ENCODE results near the gene ALKBH5. TPM values are rescaled to one million over a fixed set of nuclear protein-coding genes. Genes with fewer than 3 reads are reported as not detected.

The ALKBH5 gene
- total and polyA plus RNA-seq, 9 of the 15 experiments (the other 6 are each of a cell fraction or from before 2014, with no cell fraction given), result 11.4 to 70.0 (median 47.4) TPM

DNA sequence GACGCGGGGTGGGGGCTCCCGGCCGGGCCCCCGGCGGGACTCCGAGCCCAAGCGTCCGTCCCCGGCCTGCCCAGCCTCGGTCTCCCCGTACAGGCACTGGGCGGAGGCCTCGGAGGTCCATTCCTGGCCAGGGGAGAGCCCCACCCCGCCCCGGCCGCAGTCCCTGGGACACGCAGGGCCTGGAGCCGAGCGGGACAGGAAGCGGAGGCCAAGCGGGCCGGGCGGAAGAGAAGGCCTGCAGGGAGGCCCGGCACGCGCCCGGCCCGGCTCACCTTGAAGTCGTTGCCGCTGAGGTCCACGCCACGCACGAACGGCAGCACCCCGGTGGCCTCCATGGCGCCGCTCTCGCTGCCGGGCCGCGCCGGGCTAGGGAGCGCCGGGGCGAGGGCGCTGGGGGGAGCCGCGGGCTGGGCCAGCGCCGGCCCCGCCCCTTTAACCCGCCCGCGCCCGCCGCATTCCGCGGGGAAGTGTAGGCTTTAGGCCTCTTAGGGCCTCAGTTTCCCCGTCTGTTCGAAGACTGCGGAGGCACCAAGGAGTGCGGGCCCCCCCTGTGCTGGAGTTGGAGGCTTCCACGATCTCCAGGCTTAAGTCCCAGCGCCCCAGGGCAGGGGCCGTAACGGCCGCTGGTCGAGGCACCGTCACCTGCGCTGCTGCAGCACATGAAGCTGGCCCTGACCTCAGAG, 74.9 kb downstream of the ALKBH5 start, which contains the start of gene FLII (continued):
- TF ChIP-seq ZNF121 (CRISPR knock-in tag; conservative IDR thresholded peaks at IDR 0.05) (no peak), U2AF1 (optimal IDR thresholded peaks at IDR 0.05; ENCODE audit: low read depth, low read length) (no peak), SRF (CRISPR knock-in tag; IDR thresholded peaks at IDR 0.05) (no peak), KLF6 (CRISPR knock-in tag; IDR thresholded peaks at IDR 0.05; ENCODE audit: borderline replicate concordance) (no peak), SIN3B (IDR thresholded peaks at IDR 0.05; ENCODE audit: low read depth) (0 out of 2 replicates have a peak, but pooled peaks have one; percentile 46), CSDE1 (IDR thresholded peaks at IDR 0.05) (no peak), KDM5B (IDR thresholded peaks at IDR 0.05; ENCODE audit: insufficient replicate concordance, low read depth, low read length) (peak; percentile 43), PCBP2 (IDR thresholded peaks at IDR 0.05; ENCODE audit: low read depth, low read length, poor library complexity, severe bottlenecking) (no peak), ZNF324 (CRISPR knock-in tag; IDR thresholded peaks at IDR 0.05) (no peak), ZNF253 (CRISPR knock-in tag; conservative IDR thresholded peaks at IDR 0.05) (no peak), THRAP3 (IDR thresholded peaks at IDR 0.05; ENCODE audit: borderline replicate concordance) (no peak), ZNF41 (CRISPR knock-in tag; conservative IDR thresholded peaks at IDR 0.05) (no peak), ARNT (IDR thresholded peaks at IDR 0.05) (no peak), ZNF263 (CRISPR knock-in tag; IDR thresholded peaks at IDR 0.05; ENCODE audit: borderline replicate concordance) (no peak), RNF2 (IDR thresholded peaks at IDR 0.05) (no peak), ZC3H4 (CRISPR knock-in tag; IDR thresholded peaks at IDR 0.05; ENCODE audit: borderline replicate concordance) (no peak), ZNF583 (CRISPR knock-in tag; IDR thresholded peaks at IDR 0.05) (no peak), TBL1XR1 (IDR thresholded peaks at IDR 0.05; ENCODE audit: low read length in 2 of 2) (no peak), SRSF7 (optimal IDR thresholded peaks at IDR 0.05; ENCODE audit: low read depth, low read length) (no peak), EGR1 (conservative IDR thresholded peaks at IDR 0.05) (no peak)
- TF ChIP-seq, protein P1, sequence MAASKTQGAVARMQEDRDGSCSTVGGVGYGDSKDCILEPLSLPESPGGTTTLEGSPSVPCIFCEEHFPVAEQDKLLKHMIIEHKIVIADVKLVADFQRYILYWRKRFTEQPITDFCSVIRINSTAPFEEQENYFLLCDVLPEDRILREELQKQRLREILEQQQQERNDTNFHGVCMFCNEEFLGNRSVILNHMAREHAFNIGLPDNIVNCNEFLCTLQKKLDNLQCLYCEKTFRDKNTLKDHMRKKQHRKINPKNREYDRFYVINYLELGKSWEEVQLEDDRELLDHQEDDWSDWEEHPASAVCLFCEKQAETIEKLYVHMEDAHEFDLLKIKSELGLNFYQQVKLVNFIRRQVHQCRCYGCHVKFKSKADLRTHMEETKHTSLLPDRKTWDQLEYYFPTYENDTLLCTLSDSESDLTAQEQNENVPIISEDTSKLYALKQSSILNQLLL (CRISPR knock-in tag; IDR thresholded peaks at IDR 0.05; ENCODE audit: borderline replicate concordance), result no peak
- TF ChIP-seq, protein P2, sequence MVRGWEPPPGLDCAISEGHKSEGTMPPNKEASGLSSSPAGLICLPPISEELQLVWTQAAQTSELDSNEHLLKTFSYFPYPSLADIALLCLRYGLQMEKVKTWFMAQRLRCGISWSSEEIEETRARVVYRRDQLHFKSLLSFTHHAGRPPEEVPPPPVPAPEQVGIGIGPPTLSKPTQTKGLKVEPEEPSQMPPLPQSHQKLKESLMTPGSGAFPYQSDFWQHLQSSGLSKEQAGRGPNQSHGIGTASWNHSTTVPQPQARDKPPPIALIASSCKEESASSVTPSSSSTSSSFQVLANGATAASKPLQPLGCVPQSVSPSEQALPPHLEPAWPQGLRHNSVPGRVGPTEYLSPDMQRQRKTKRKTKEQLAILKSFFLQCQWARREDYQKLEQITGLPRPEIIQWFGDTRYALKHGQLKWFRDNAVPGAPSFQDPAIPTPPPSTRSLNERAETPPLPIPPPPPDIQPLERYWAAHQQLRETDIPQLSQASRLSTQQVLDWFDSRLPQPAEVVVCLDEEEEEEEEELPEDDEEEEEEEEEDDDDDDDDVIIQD (CRISPR knock-in tag; IDR thresholded peaks at IDR 0.05), result no peak
- TF ChIP-seq, protein P3, sequence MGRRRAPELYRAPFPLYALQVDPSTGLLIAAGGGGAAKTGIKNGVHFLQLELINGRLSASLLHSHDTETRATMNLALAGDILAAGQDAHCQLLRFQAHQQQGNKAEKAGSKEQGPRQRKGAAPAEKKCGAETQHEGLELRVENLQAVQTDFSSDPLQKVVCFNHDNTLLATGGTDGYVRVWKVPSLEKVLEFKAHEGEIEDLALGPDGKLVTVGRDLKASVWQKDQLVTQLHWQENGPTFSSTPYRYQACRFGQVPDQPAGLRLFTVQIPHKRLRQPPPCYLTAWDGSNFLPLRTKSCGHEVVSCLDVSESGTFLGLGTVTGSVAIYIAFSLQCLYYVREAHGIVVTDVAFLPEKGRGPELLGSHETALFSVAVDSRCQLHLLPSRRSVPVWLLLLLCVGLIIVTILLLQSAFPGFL (CRISPR knock-in tag; IDR thresholded peaks at IDR 0.05), result no peak
- TF ChIP-seq, protein P4, sequence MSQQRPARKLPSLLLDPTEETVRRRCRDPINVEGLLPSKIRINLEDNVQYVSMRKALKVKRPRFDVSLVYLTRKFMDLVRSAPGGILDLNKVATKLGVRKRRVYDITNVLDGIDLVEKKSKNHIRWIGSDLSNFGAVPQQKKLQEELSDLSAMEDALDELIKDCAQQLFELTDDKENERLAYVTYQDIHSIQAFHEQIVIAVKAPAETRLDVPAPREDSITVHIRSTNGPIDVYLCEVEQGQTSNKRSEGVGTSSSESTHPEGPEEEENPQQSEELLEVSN (IDR thresholded peaks at IDR 0.05; ENCODE audit: borderline replicate concordance in 1 of 2, extremely low read depth in 1 of 2, insufficient read depth in 1 of 2, insufficient read length in 1 of 2, low read depth in 1 of 2, low read length in 1 of 2, poor library complexity in 1 of 2, severe bottlenecking in 1 of 2), result peak in 1 of 2 experiments; percentile 59
